HG02970 (cell line): ENCODE data around the gene HNF1B.

Source experiments
- ATAC-seq: cut with Tn5 transposase; IDR thresholded peaks from one replicate; pipeline ENCODE4 v1.9.1; 2021; ENCODE audit warnings: mild to moderate bottlenecking, moderate library complexity, moderate number of reproducible peaks; ENCODE audit not compliant: unreplicated experiment, low FRiP score

Gene HNF1B

GRCh38 chr17:37740915-37741314, 3.9 kb downstream of the HNF1B start:
- ATAC-seq = no peak

DNA sequence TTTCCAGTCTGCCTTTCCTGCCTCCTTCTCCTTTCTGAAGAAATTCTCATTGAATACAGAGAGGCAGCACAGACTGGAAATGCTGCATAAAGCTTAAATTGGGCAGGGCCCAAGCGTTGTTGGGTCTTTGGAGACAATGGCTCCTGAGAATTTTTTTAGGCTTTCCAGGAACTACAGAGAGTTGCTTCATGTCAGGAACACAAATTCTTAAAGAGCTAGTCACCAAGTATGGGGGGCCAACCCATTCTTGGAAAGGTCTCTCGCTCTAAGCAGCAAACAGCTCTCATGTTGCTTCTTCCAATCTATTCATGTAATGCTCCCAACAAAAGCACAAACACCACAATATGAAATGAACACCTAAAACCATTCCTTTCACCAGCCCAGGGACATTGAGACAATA, 6.9 kb downstream of the HNF1B start:
- no peak for ATAC-seq

DNA sequence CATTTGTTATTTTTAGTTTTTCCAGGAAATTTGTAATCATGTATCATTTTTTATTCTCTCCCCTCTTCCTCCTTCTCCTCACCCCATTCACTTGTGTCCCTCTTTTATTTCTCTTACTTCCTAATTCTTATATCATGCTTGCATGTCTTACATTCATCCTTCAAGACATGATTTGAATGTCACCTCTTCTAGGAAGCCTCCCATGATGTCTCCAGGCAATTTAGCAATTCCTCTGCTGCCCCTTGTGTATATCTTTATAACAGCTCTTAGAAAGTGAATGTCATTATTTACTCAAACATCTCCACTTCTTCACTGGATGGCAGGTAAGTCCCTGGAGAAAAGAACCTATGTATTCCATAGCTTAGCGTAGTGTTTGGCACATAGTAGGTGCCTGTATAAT, 7.8 kb downstream of the HNF1B start:
- ATAC-seq = no peak

GRCh38 chr17:37736428-37736827, 8.4 kb downstream of the HNF1B start:
- no peak for ATAC-seq

GRCh38 chr17:37735165-37735564, 9.7 kb downstream of the HNF1B start:
- ATAC-seq = no peak

DNA sequence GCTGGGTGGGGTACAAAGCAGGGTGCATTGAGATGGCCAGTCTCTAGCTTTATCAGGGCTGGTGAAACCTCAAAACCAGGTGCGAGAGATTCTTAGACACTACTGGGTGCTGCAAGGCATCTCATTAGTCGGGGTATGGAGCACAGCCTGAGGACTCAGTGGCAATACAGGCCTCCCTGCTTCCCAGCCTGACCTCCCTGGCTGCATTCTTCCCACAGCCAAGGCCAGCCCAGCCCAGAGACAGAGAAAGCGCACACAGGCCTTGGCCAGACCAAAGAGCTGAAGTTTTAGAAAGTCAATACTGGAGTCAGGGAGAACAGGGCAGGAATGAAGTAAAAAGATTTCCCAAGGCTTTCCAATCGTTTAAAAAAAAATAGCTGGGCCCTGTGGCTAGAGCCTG, 12.5 kb downstream of the HNF1B start:
- no peak for ATAC-seq

GRCh38 chr17:37731056-37731455, 13.8 kb downstream of the HNF1B start:
- no peak for ATAC-seq

DNA sequence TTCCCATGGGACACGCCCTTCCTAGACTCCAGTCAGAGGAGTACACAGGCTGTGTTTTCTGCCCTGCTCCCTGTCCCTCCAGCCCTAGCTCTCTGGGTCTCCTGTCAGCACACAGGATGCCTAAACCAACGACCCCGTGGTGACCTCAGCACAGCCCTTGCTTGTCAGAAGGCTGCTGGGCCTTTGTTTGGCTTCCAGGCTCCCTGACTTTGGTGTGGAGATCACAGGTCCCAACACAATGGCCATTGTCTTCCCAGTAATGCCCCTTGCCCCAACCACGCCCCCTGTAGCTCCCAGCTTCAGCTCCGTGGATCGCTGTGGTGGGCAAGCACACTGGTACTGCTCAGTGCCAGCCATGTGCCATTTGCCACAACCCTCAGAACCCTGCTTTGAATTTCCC, 15.0 kb downstream of the HNF1B start:
- ATAC-seq = no peak

DNA sequence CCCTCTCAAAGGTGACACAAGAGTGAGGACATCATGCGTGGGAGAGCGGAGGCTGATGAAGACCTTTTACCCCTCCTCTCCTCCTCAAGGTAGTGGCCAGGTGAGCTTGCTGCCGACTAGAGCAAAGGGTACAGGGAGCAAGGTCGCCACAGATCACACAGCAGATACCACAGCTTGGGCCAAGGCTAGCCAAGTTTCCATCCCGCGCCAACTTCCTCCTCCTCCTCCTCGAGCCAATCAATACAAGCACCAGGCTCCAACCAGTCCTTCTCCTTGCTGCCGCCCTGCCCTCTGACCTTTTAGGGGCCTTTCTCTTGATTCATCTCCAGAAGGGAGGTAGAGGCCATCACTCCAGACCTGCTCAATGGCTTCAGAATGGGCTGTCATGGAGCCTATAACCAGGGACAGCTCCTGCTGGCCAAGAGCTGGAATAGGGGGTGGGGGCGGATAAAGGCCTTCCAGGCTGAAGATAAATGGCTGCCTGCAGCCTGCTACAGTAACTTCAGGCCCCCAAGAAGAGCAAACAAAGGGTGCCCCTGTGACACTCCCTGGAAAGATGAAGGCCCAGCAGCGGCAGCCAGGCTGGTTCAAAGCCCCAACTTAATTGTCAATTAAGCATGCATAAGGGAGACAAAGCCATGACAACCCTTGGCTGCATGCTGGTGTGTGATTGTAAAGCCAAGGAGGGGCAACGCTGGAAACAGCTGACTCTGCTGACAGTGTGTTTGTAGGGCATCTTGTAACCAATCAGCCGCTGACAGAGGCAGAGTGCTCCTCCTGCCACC, 17.8 kb downstream of the HNF1B start:
- no peak for ATAC-seq

DNA sequence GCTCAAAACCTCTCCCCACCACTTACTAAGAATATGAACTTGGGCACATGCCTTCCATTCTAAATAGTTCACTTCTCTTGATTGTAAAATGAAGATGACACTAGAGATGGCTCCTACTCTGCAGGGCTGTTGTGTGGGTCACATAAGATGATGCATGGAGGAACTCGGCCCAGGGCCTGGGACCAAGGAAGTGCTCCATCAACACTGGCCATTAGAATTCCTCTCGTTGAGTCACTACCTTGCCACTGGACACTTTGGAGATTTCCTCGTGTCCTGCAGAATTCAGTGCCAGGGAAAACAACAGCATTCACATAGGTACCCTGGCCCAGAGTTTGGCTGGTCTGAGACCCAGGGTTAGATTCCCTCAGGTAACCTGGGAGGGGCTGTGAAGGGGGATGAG, 18.6 kb downstream of the HNF1B start:
- ATAC-seq = no peak

DNA sequence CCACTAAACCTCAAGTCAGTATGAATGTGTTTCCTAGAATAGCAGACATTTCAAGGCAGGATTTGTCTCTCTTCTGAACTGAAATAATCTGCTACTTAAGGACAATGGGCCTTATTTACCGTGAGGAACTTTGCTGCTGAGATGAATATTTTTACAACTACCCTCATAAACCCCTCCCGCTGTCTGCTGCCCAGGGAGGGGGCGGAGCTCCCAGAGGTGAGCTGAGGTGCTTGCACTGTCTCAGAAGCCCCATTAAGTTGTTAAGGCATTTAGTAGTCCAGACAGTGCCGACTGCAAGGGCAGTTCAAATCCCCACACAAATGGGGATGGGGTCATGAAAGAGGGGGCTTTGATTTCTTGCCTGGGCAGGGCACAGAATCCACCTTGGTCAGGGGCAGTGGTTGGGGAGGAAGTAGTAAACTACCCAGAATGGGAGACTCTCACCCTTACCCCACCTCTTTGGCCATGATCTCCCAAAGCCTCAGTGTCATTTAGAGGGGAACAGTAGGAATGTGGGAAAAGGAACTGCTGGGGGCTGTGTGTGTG, 19.2 kb downstream of the HNF1B start:
- no peak for ATAC-seq

DNA sequence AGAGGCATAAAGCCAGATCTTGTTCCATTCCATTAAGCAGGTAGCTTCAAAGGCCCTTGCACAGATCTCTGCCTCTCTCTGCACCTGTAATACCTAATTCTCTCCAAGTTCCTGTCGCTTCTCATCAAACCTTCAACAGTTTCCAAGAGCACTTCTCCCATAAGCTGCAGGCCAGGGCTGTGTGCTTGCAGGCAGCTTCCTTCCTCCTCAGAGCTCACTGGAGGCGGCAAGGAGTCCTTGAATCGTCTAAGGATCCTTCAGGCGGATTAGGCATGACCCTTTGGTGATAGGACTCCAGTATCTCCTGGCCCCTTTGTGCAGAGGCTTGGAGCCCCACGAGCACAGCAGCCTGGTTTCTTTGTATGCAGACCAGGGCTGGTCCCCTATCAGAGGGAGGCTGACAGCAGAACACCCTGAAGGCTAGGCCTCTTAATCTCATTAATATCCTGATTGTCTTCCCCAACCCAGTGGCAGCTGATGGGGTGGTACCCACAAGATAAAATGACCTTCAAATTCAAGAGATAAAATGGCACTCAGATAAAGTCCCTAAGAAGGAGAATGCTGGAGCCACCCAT, 19.8 kb downstream of the HNF1B start:
- no peak for ATAC-seq

DNA sequence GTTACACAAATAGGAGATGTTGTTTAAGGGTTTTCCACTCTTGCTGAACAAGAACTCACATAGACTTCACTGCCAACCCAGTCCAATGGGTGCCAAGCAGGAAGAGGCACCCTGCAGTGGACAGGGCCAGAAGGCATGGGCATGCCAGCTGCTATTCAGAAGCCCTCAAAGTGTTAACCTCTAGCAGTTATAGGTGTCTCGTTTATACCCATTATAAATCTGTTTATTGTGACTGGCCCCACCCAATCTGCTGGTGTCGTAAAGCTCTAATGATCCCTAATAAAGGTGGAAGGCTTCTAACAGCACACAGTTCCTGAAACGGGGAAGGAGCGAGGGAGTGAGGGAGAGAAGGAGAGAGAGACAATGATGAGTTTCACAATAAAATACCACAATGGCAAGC, 23.9 kb downstream of the HNF1B start:
- no peak for ATAC-seq

DNA sequence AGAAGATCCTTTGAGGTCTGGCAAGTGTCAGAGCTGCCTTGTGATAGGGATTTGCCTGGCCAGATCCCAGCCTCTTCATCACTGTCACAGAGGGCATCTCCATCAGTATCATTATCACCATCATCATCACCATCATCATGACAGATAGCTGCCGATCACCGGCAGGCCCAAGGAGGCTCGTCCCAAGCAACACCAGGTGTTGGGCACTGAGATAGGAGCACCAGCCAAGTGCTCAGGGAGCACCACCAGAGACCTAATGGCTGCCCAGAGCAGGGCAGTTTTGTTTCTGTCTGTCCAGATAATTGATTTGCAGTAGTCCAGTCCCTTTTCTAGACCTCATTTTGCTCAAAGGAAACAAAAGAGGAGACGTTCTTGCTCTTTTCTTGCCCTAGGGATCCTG, 25.0 kb downstream of the HNF1B start:
- ATAC-seq = no peak

- no peak for ATAC-seq
Measured at GRCh38 chr17:37718324-37719048, 26.4 kb downstream of the HNF1B start.

DNA sequence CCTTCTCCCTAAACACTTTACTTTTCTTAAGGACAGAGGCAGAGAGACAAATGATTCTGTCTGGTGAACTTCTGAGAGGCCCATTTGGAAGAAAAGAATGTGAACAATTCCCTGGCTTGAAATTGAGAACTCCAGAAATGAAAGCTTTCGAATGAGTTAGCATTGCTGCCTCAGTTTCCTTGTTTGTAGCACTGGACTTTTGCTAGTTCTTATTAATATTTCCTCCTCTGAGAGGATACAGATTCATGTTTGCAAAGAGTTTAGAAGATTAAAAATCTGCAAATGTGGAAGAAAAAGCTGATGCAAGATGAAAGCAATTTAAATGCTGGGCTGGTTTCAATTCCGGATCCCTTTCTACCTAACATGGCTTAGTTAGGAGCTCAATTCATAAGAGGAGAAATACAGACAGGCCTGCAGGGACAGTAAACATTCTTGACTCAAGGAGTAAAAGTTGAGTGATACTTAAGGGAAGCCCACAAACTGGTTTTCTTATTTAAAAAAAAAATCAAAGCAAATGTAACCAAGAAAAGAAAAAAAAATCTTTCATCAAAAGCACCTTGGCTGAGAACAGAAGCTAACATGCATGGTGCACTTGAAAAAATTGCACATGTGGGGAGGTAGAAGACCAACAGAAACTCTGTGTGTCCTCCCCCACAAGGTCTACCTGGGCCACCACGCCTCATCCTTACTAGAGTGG, 27.1 kb downstream of the HNF1B start:
- ATAC-seq = no peak

DNA sequence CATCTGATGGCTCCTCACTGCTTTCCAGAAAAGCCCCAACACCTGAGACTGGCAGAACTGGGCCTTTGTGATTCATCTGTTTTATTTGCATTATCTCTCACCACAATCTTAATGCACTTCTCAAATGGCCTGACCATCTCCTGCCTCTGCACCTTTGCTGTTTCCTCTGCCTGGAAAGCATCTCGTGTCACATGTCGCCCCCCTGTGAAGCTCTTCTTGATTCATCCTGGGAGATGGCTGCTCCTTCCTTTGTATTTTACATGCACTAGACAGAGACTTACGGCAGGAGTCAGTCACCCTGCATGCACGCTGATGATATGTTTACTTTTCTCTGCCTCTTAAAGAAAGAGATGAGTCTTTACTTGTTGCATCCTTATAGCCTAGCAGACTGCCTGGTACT, 30.0 kb downstream of the HNF1B start:
- no peak for ATAC-seq

DNA sequence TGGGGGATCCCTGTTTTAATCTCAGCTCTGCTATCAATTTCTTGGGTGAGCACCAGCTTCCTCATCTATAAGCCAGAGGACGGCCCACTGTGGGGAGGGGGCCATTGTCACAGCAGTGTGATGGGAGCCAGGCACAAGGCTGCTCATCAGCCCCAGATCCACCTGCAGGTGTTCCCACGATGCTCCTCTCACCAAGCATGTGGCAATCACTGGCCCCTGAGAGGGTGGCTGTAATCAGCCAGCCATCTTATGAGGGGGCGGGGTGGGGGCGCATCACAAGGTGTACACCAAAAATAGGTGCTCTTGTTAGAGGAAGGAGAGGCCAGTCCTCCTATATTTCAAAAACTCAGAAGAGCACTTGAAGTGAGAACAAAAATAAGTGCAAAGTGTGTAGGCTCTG, 31.2 kb downstream of the HNF1B start:
- no peak for ATAC-seq

- ATAC-seq = no peak
Measured at GRCh38 chr17:37713028-37713431, 31.8 kb downstream of the HNF1B start.

DNA sequence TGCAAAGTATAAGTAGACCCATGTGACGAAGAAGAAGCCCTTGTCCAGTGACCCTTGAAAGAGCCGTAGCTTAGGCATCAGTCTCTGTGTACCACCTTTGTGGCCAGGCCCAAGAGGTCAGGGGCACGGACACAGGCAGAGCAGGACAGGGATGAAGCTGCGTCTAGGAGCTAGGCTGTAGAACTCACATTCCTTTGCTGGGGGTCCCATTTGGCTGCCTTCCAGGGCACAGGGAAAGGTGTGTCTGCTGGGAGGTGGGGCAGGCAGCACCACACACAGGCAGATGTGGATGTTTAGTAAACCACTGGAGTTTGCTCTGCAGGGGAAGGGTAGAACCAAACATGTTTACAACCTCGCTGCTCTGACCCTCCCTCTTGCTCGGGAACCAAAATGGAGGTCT, 33.7 kb downstream of the HNF1B start:
- no peak for ATAC-seq

- no peak for ATAC-seq
Measured at GRCh38 chr17:37710344-37710886, 34.4 kb downstream of the HNF1B start.
